ENCODE data around the gene LPIN1.

- no peak for TF ChIP-seq CTCF (conservative IDR thresholded peaks at IDR 0.05)
- no peak for TF ChIP-seq EZH2 (IDR thresholded peaks at IDR 0.05; ENCODE audit: low read depth)
These were observed 106.2 kb downstream of the LPIN1 start for GRCh38 chr2:11852526-11853196.

Data from PC-9 (cell line).